Measurements from ENCODE around the gene ACER3. TPM values are rescaled to one million over a fixed set of nuclear protein-coding genes. Genes with fewer than 3 reads are reported as not detected.

ACER3 gene
- total and polyA plus RNA-seq, 2 of the 4 experiments (the other 2 are of a cell fraction), result 3.5 to 10.0 TPM

- ChIA-PET POLR2A (ENCODE audit: unreplicated experiment) (no interaction called here), CTCF (interaction anchor here (0.6 kb wide), 1 partner anchor 11 kb away, joined by 3 read pairs; no protein-coding TSS in a partner anchor)
- H3K9me3 ChIP-seq (ENCODE audit: control insufficient read depth, insufficient read depth, low read length), result no peaks in the 10 kb centered on the region; the same call in 1 of the 2 replicates
- H3K36me3 ChIP-seq (ENCODE audit: control insufficient read depth, insufficient read depth, low read length), result no peaks in the 10 kb centered on the region
- no peak overlapping the region for H2AK5ac ChIP-seq (ENCODE audit: low read depth, low read length)
- H3K4me1 ChIP-seq (ENCODE audit: control insufficient read depth, insufficient read depth, low read length), result peaks cover 5% of the 10 kb centered on the region; the same call in 1 of the 2 replicates
- H3K4me3 ChIP-seq (ENCODE audit: insufficient read depth, low read depth, low read length), result no peak overlapping the region
- no peak overlapping the region for H3K4ac ChIP-seq (ENCODE audit: low read depth, low read length)
- H2BK20ac ChIP-seq (ENCODE audit: low read depth, low read length), result no peak overlapping the region
- intact Hi-C loops (cut with micrococcal nuclease), result no loop called here
- no peak for ATAC-seq (ENCODE audit: low read depth)
- H3K4me2 ChIP-seq (ENCODE audit: low read depth, low read length), result no peak overlapping the region
- no CpG with 5 or more reads among the region's 4 CpGs for WGBS, 2 experiments (ENCODE audit: extremely low coverage in 2 of 2, insufficient read length in 1 of 2)
- H2BK5ac ChIP-seq (ENCODE audit: low read depth, low read length, poor library complexity, severe bottlenecking), result no peak overlapping the region
- no peak overlapping the region for H3K9ac ChIP-seq (ENCODE audit: low read depth, low read length)
- no peak overlapping the region for H2AK9ac ChIP-seq (replicated peaks; ENCODE audit: low read depth, low read length, poor library complexity)
- no peak overlapping the region for H4K5ac ChIP-seq (ENCODE audit: low read depth, low read length)
- H3K14ac ChIP-seq (replicated peaks; ENCODE audit: low read depth, low read length), result no peak overlapping the region
- DNase-seq, result no peak
- H3K56ac ChIP-seq (ENCODE audit: extremely low read depth, insufficient read depth, low read length), result no peak overlapping the region
- no peak overlapping the region for H2BK15ac ChIP-seq (ENCODE audit: low read depth, low read length)
- H4K20me1 ChIP-seq (ENCODE audit: insufficient read depth, low read length), result no peaks in the 10 kb centered on the region
- TF ChIP-seq SMC3 (IDR thresholded peaks at IDR 0.05; ENCODE audit: low read depth, low read length) (no peak), CEBPB (IDR thresholded peaks at IDR 0.05; ENCODE audit: low read depth, low read length) (no peak), MAFK (IDR thresholded peaks at IDR 0.05; ENCODE audit: low read depth, low read length) (no peak), MAZ (IDR thresholded peaks at IDR 0.05; ENCODE audit: borderline replicate concordance, low read depth, low read length) (no peak), NFE2L2 (IDR thresholded peaks at IDR 0.05; ENCODE audit: low read depth, low read length) (no peak), POLR2A (IDR thresholded peaks at IDR 0.05; ENCODE audit: low read depth, low read length) (no peak), RCOR1 (IDR thresholded peaks at IDR 0.05; ENCODE audit: insufficient replicate concordance, low read length) (no peak), RAD21 (IDR thresholded peaks at IDR 0.05; ENCODE audit: low read length) (no peak), FOS (IDR thresholded peaks at IDR 0.05; ENCODE audit: low read depth, low read length) (no peak), ELK1 (IDR thresholded peaks at IDR 0.05; ENCODE audit: borderline replicate concordance, low read depth, low read length) (no peak), BHLHE40 (IDR thresholded peaks at IDR 0.05; ENCODE audit: low read depth, low read length) (no peak), CHD1 (IDR thresholded peaks at IDR 0.05; ENCODE audit: low read depth, low read length) (no peak), MXI1 (IDR thresholded peaks at IDR 0.05; ENCODE audit: borderline replicate concordance, low read depth, low read length) (no peak), CTCF (conservative IDR thresholded peaks at IDR 0.05; ENCODE audit: low read depth, low read length) (no peak), RFX5 (IDR thresholded peaks at IDR 0.05; ENCODE audit: low read depth, low read length) (no peak)
- TF ChIP-seq, protein P1, sequence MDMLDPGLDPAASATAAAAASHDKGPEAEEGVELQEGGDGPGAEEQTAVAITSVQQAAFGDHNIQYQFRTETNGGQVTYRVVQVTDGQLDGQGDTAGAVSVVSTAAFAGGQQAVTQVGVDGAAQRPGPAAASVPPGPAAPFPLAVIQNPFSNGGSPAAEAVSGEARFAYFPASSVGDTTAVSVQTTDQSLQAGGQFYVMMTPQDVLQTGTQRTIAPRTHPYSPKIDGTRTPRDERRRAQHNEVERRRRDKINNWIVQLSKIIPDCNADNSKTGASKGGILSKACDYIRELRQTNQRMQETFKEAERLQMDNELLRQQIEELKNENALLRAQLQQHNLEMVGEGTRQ (IDR thresholded peaks at IDR 0.05; ENCODE audit: low read depth, low read length), result no peak
- dilution Hi-C loops (cut with HindIII; ENCODE audit: low sequenced_read_pairs, unreplicated experiment), result no loop called here
- peaks cover 40% of the 10 kb centered on the region for H3K27me3 ChIP-seq (ENCODE audit: control insufficient read depth, insufficient read depth, low read length)
- H2BK120ac ChIP-seq (ENCODE audit: low read depth, low read length), result no peak overlapping the region
- no peak overlapping the region for H3K23ac ChIP-seq (ENCODE audit: low read depth, low read length)
- no peak overlapping the region for H4K91ac ChIP-seq (ENCODE audit: insufficient read depth, low read depth, low read length)
- H3K79me1 ChIP-seq (ENCODE audit: low read depth in 1 of 2, low read length in 2 of 2), result no peaks in the 10 kb centered on the region
- H4K8ac ChIP-seq (ENCODE audit: low read depth in 2 of 2, low read length in 2 of 2), result no peak overlapping the region
- H2AFZ ChIP-seq (replicated peaks; ENCODE audit: low read length, poor library complexity), result no peak overlapping the region
- BruUV-seq (replicated peaks), result no TSS peak
- H3K18ac ChIP-seq (ENCODE audit: low read depth, low read length), result no peak overlapping the region
- in situ Hi-C loops (cut with MboI; ENCODE audit: low sequenced_read_pairs), result no loop called here
- no peak overlapping the region for H3K27ac ChIP-seq (ENCODE audit: insufficient read depth, low read length)
- no peaks in the 10 kb centered on the region; the same call in 1 of the 2 replicates for H3K9me1 ChIP-seq (ENCODE audit: insufficient read depth, low read length)
These were observed 28.9 kb upstream of the ACER3 start for GRCh38 chr11:76831686-76832310.
